ENCODE data around the gene PRRT3. TPM values are rescaled to one million over a fixed set of nuclear protein-coding genes. Genes with fewer than 3 reads are reported as not detected.

The PRRT3 gene
- total and polyA plus RNA-seq, 11 donors = 0.39 to 2.3 (median 0.70) TPM

GRCh38 chr3:9914011-9914410 is 38.2 kb downstream of the PRRT3 start:
- 69 to 78% (median 75%) methylated on average over 1 of the region's 1 CpG for WGBS, 4 donors
- TF ChIP-seq CTCF (IDR thresholded peaks at IDR 0.05) (no peak), POLR2A (IDR thresholded peaks at IDR 0.05) (no peak)
- Histone ChIP-seq H3K36me3 (peaks cover 0 to 5% (median 0%) of the 10 kb centered on the region in 9 donors), H3K27me3 (no peaks in the 10 kb centered on the region), H3K4me3 (no peak overlapping the region), H3K9me3 (no peaks in the 10 kb centered on the region), H3K4me1 (peaks cover 4 to 42% (median 30%) of the 10 kb centered on the region in 12 donors), H3K27ac (peak overlapping the region in 1 of 12 donors; percentile 96)
- ATAC-seq (no peak), DNase-seq (no peak)
- intact Hi-C loops (cut with DNase I) = loop anchor here in 3 of 10 donors (2.0 to 10.0 kb wide), 4 partner anchors 21 to 119 kb away; partner anchors contain the start of genes ARPC4 (in 1 of the 3), RPUSD3 (in 1 of the 3) and TADA3 (in 1 of the 3)

GRCh38 chr3:9913601-9914000 is 38.6 kb downstream of the PRRT3 start:
- H3K4me3 ChIP-seq = no peak overlapping the region
- DNase-seq = no peak
- H3K27ac ChIP-seq = peak overlapping the region in 1 of 12 donors; percentile 96
- H3K27me3 ChIP-seq = no peaks in the 10 kb centered on the region
- peaks cover 4 to 42% (median 30%) of the 10 kb centered on the region in 12 donors for H3K4me1 ChIP-seq
- no peaks in the 10 kb centered on the region for H3K9me3 ChIP-seq
- 85 to 91% (median 88%) methylated on average over 5 of the region's 5 CpGs for WGBS, 4 donors
- intact Hi-C loops (cut with DNase I) = loop anchor here in 2 of 10 donors (5.0 to 10.0 kb wide), 3 partner anchors 61 to 119 kb away; partner anchors contain the start of genes ARPC4 (in 1 of the 2), RPUSD3 (in 1 of the 2) and TADA3 (in 1 of the 2)
- TF ChIP-seq CTCF (IDR thresholded peaks at IDR 0.05) = no peak
- no peak for TF ChIP-seq POLR2A (IDR thresholded peaks at IDR 0.05)
- no peak for ATAC-seq
- H3K36me3 ChIP-seq = peaks cover 0 to 4% (median 0%) of the 10 kb centered on the region in 9 donors

- no peak overlapping the region for H3K27ac ChIP-seq
- 87 to 92% (median 90%) methylated on average over 7 of the region's 7 CpGs for WGBS, 4 donors
- intact Hi-C loops (cut with DNase I) = loop anchor here in 2 of 10 donors (5.0 to 10.0 kb wide), 3 partner anchors 60 to 118 kb away; partner anchors contain the start of genes ARPC4 (in 1 of the 2), RPUSD3 (in 1 of the 2) and TADA3 (in 1 of the 2)
- H3K9me3 ChIP-seq = no peaks in the 10 kb centered on the region
- H3K4me3 ChIP-seq = no peak overlapping the region
- TF ChIP-seq CTCF (IDR thresholded peaks at IDR 0.05) = no peak
- TF ChIP-seq POLR2A (IDR thresholded peaks at IDR 0.05) = no peak
- H3K4me1 ChIP-seq = peaks cover under 1 to 30% (median 20%) of the 10 kb centered on the region in 12 donors
- DNase-seq (no peak), ATAC-seq (no peak)
- H3K27me3 ChIP-seq = no peaks in the 10 kb centered on the region
- H3K36me3 ChIP-seq = no peaks in the 10 kb centered on the region
Observed at GRCh38 chr3:9912294-9912935, 39.8 kb downstream of the PRRT3 start.

- Histone ChIP-seq H3K4me1 (peaks cover 0 to 25% (median 16%) of the 10 kb centered on the region in 12 donors), H3K27ac (no peak overlapping the region), H3K27me3 (no peaks in the 10 kb centered on the region), H3K9me3 (no peaks in the 10 kb centered on the region), H3K4me3 (no peak overlapping the region), H3K36me3 (no peaks in the 10 kb centered on the region)
- DNase-seq (no peak), ATAC-seq (no peak)
- TF ChIP-seq POLR2A (IDR thresholded peaks at IDR 0.05) (no peak), CTCF (IDR thresholded peaks at IDR 0.05) (no peak)
- WGBS, 4 donors = 76 to 87% (median 80%) methylated on average over 8 of the region's 8 CpGs
- intact Hi-C loops (cut with DNase I) = loop anchor here in 2 of 10 donors (5.0 to 10.0 kb wide), 3 partner anchors 60 to 117 kb away; partner anchors contain the start of genes ARPC4 (in 1 of the 2), RPUSD3 (in 1 of the 2) and TADA3 (in 1 of the 2)
Observed at GRCh38 chr3:9911863-9912262, 40.3 kb downstream of the PRRT3 start.
